ENCODE data around the gene CDO1.

DNA sequence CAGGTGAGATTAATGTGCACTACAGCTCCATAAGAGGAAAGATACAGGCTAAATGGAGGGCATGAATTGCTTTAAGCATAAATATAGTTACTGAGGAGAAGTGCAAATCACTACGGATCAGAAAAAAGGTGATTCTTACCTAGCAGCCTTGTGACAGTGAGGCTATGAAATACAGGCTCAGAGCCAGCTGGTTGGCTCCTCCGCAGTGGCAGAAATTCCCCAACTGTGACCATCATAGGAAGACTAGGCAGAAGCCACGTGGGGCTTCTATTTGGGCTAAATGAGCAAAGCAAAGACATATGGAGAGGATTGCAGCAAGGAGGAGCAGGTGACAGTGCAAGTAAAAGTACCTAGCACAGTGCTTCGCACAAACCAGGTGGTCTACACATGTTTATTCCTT lies 40.5 kb downstream of the CDO1 start:
- TF ChIP-seq, protein P1, sequence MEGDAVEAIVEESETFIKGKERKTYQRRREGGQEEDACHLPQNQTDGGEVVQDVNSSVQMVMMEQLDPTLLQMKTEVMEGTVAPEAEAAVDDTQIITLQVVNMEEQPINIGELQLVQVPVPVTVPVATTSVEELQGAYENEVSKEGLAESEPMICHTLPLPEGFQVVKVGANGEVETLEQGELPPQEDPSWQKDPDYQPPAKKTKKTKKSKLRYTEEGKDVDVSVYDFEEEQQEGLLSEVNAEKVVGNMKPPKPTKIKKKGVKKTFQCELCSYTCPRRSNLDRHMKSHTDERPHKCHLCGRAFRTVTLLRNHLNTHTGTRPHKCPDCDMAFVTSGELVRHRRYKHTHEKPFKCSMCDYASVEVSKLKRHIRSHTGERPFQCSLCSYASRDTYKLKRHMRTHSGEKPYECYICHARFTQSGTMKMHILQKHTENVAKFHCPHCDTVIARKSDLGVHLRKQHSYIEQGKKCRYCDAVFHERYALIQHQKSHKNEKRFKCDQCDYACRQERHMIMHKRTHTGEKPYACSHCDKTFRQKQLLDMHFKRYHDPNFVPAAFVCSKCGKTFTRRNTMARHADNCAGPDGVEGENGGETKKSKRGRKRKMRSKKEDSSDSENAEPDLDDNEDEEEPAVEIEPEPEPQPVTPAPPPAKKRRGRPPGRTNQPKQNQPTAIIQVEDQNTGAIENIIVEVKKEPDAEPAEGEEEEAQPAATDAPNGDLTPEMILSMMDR (IDR thresholded peaks at IDR 0.05), result no peak
- TF ChIP-seq POLR2A (IDR thresholded peaks at IDR 0.05), result no peak

All from stomach (tissue), 4 donors.